CD4-positive, alpha-beta T cell (primary cell): ENCODE results near the gene SNCAIP. TPM values are rescaled to one million over a fixed set of nuclear protein-coding genes. Genes with fewer than 3 reads are reported as not detected.

Experiments used
- ATAC-seq: fragments of 200-7000 bp; cut with Tn5 transposase; one replicate; pipeline ENCODE4 v1.10.0; 2022; ENCODE audit warnings: mild to moderate bottlenecking; ENCODE audit not compliant: poor library complexity
- CTCF ChIA-PET: fragments of 350-600 bp; sonication (Branson Sonifier 250); formaldehyde crosslinking; loops from one replicate; lab custom pipeline; 2021; ENCODE audit warnings: antibody characterized with exemption, inconsistent platforms; lab: Charles Lee
- POLR2A ChIA-PET: fragments of 350-600 bp; sonication (Branson Sonifier 250); formaldehyde crosslinking; loops from one replicate; lab custom pipeline; 2021; ENCODE audit warnings: antibody characterized with exemption, inconsistent platforms; lab: Charles Lee
- DNase-seq, 14 experiments: peaks; one replicate each; pipeline ENCODE4 v3.0.0-alpha.2; 2013 to 2020; ENCODE audit warnings: mixed read lengths in 2 of 14
- H3K27ac ChIP-seq, 2 donors: one replicate each; pipeline versions ENCODE4 v1.5.1 to v1.7.0; 2013; ENCODE audit warnings: low read length in 2 of 2, low read depth in 1 of 2, mild to moderate bottlenecking in 1 of 2
- H3K27me3 ChIP-seq, 2 experiments: 1 replicate in 1 of 2; 2 replicates in 1 of 2; pipeline versions ENCODE4 v1.6.1 to v1.7.0; 2013; ENCODE audit warnings: low read length in 2 of 2, control low read depth in 1 of 2, mild to moderate bottlenecking in 1 of 2, moderate library complexity in 1 of 2; ENCODE audit not compliant: insufficient read depth in 2 of 2, control insufficient read depth in 1 of 2
- H3K36me3 ChIP-seq: one replicate; pipeline ENCODE4 v1.6.1; 2013; ENCODE audit warnings: low read length, control low read depth; ENCODE audit not compliant: insufficient read depth
- H3K4me1 ChIP-seq: one replicate; pipeline ENCODE4 v1.6.1; 2013; ENCODE audit warnings: low read length, control low read depth; ENCODE audit not compliant: insufficient read depth
- H3K4me3 ChIP-seq: one replicate; pipeline ENCODE4 v1.5.1; 2013; ENCODE audit warnings: mild to moderate bottlenecking, low read length, moderate library complexity
- H3K9me3 ChIP-seq, 2 experiments: 1 replicate in 1 of 2; 2 replicates in 1 of 2; pipeline versions ENCODE4 v1.6.1 to v1.7.0; 2013; ENCODE audit warnings: low read length in 2 of 2, mild to moderate bottlenecking in 2 of 2, control low read depth in 1 of 2, moderate library complexity in 1 of 2; ENCODE audit not compliant: control insufficient read depth in 1 of 2, insufficient read depth in 1 of 2
- H3K27ac Mint-ChIP-seq: one replicate; pipeline ENCODE4 v1.8.0; 2020; ENCODE audit warnings: mixed read lengths
- H3K27me3 Mint-ChIP-seq: one replicate; pipeline ENCODE4 v1.8.0; 2021; ENCODE audit warnings: mixed read lengths
- H3K36me3 Mint-ChIP-seq: one replicate; pipeline ENCODE4 v1.8.0; 2021; ENCODE audit warnings: low read depth, mixed read lengths
- H3K4me1 Mint-ChIP-seq: one replicate; pipeline ENCODE4 v1.8.0; 2021; ENCODE audit warnings: low read depth, mixed read lengths
- H3K4me3 Mint-ChIP-seq: one replicate; pipeline ENCODE4 v1.8.0; 2020; ENCODE audit warnings: mild to moderate bottlenecking, mixed read lengths
- H3K9me3 Mint-ChIP-seq: one replicate; pipeline ENCODE4 v1.8.0; 2020; ENCODE audit warnings: mixed read lengths
- CTCF ChIP-seq: fragments of 200-600 bp; IDR thresholded peaks from one replicate; pipeline ENCODE4 v1.8.0; 2022; ENCODE audit warnings: antibody characterized with exemption, mild to moderate bottlenecking
- intact Hi-C, 2 experiments: fragments of 100-400 bp; cut with DNase I in 1 of 2; cut with micrococcal nuclease in 1 of 2; formaldehyde crosslinking; loops; one replicate each; pipeline versions ENCODE4 v1.15.1 to v1.9.0; 2023 to 2025; cut with DNase I, micrococcal nuclease
- total RNA-seq, 174 experiments: library from RNA in 2 of 174; stranded (reverse) in 2 of 174; gene quantifications; one replicate each; pipeline ENCODE4 v1.2.3 and lab custom pipeline; 2021 to 2026

SNCAIP gene
- total RNA-seq, 2 experiments from 2014 or later = not detected

GRCh38 chr5:122490718-122491117, 178.7 kb downstream of the SNCAIP start:
- no peak for TF ChIP-seq CTCF
- CTCF ChIA-PET = no interaction called here
- Histone ChIP-seq H3K27ac (no peak overlapping the region), H3K4me1 (no peaks in the 10 kb centered on the region), H3K9me3 (no peaks in the 10 kb centered on the region), H3K4me3 (no peak overlapping the region), H3K27me3 (no peaks in the 10 kb centered on the region), H3K36me3 (no peaks in the 10 kb centered on the region)
- DNase-seq = no peak
- Mint-ChIP-seq H3K27ac (no peak overlapping the region), H3K27me3 (no peaks in the 10 kb centered on the region), H3K36me3 (no peaks in the 10 kb centered on the region), H3K4me1 (no peaks in the 10 kb centered on the region), H3K9me3 (no peaks in the 10 kb centered on the region), H3K4me3 (no peak overlapping the region)
- POLR2A ChIA-PET = no interaction called here
- intact Hi-C loops = no loop called here
- no peak for ATAC-seq

- Mint-ChIP-seq H3K27me3 (no peaks in the 10 kb centered on the region), H3K36me3 (no peaks in the 10 kb centered on the region), H3K4me1 (no peaks in the 10 kb centered on the region), H3K4me3 (no peak overlapping the region), H3K9me3 (no peaks in the 10 kb centered on the region), H3K27ac (no peak overlapping the region)
- POLR2A ChIA-PET = no interaction called here
- DNase-seq (no peak), ATAC-seq (no peak)
- H3K36me3 ChIP-seq = no peaks in the 10 kb centered on the region
- H3K4me1 ChIP-seq = no peaks in the 10 kb centered on the region
- H3K27me3 ChIP-seq = no peaks in the 10 kb centered on the region
- CTCF ChIA-PET = no interaction called here
- no peak for TF ChIP-seq CTCF
- no peak overlapping the region for H3K27ac ChIP-seq
- intact Hi-C loops = no loop called here
- H3K9me3 ChIP-seq = no peaks in the 10 kb centered on the region
- no peak overlapping the region for H3K4me3 ChIP-seq
Observed at GRCh38 chr5:122492675-122493074, 180.6 kb downstream of the SNCAIP start.

GRCh38 chr5:122493091-122494021, 181.3 kb downstream of the SNCAIP start:
- Mint-ChIP-seq H3K9me3 (no peaks in the 10 kb centered on the region), H3K4me1 (no peaks in the 10 kb centered on the region), H3K36me3 (no peaks in the 10 kb centered on the region), H3K27ac (no peak overlapping the region), H3K4me3 (no peak overlapping the region), H3K27me3 (no peaks in the 10 kb centered on the region)
- ATAC-seq = no peak
- DNase-seq = no peak
- no peaks in the 10 kb centered on the region for H3K27me3 ChIP-seq
- ChIA-PET CTCF (no interaction called here), POLR2A (no interaction called here)
- H3K4me3 ChIP-seq = no peak overlapping the region
- H3K36me3 ChIP-seq = no peaks in the 10 kb centered on the region
- no peak overlapping the region for H3K27ac ChIP-seq
- no peaks in the 10 kb centered on the region for H3K4me1 ChIP-seq
- no peak for TF ChIP-seq CTCF
- intact Hi-C loops = no loop called here
- no peaks in the 10 kb centered on the region for H3K9me3 ChIP-seq
